Mesenchymal stem cell (in vitro differentiated cells and primary cell): ENCODE measurements around the gene MRTFA.
"Not testable (repeated sequence)": the region's sequence is repeated elsewhere in the genome, so short reads cannot be mapped to it uniquely, and the experiment has no call there.

Experiments used
- DNase-seq: peaks from one replicate; pipeline ENCODE4 v3.0.0-alpha.2; 2013
- H2AFZ ChIP-seq: one replicate; pipeline ENCODE4 v1.6.1; 2013; ENCODE audit warnings: low read depth, mild to moderate bottlenecking, control low read depth, inconsistent platforms, low read length, moderate library complexity
- H2AK5ac ChIP-seq: 2 replicates; pipeline ENCODE4 v1.6.1; 2013; ENCODE audit warnings: low read length, moderate library complexity, mild to moderate bottlenecking, inconsistent platforms; ENCODE audit not compliant: severe bottlenecking
- H2BK120ac ChIP-seq: one replicate; pipeline ENCODE4 v1.6.1; 2013; ENCODE audit warnings: low read depth, mild to moderate bottlenecking, inconsistent platforms, low read length, moderate library complexity
- H2BK12ac ChIP-seq, 2 experiments: one replicate each; pipeline ENCODE4 v1.6.1; 2013; ENCODE audit warnings: inconsistent platforms in 2 of 2, low read length in 2 of 2, mild to moderate bottlenecking in 2 of 2, moderate library complexity in 2 of 2, control low read depth in 1 of 2
- H2BK15ac ChIP-seq: one replicate; pipeline ENCODE4 v1.6.1; 2013; ENCODE audit warnings: mild to moderate bottlenecking, low read depth, inconsistent platforms; ENCODE audit not compliant: poor library complexity, severe bottlenecking
- H2BK5ac ChIP-seq: 2 replicates; pipeline ENCODE4 v1.6.1; 2013; ENCODE audit warnings: low read depth, mild to moderate bottlenecking, low read length, control low read depth, inconsistent platforms; ENCODE audit not compliant: poor library complexity, severe bottlenecking
- H3K14ac ChIP-seq, 2 experiments: one replicate each; pipeline ENCODE4 v1.6.1; 2013; ENCODE audit warnings: inconsistent platforms in 2 of 2, low read length in 2 of 2, control low read depth in 1 of 2, mild to moderate bottlenecking in 1 of 2, moderate library complexity in 1 of 2
- H3K18ac ChIP-seq, 2 experiments: one replicate each; pipeline ENCODE4 v1.6.1; 2013; ENCODE audit warnings: inconsistent platforms in 2 of 2, low read length in 2 of 2, control low read depth in 1 of 2, low read depth in 1 of 2, mild to moderate bottlenecking in 1 of 2
- H3K23ac ChIP-seq, 2 experiments: one replicate each; pipeline ENCODE4 v1.6.1; 2013; ENCODE audit warnings: inconsistent platforms in 2 of 2, low read length in 2 of 2, mild to moderate bottlenecking in 2 of 2, moderate library complexity in 2 of 2, control low read depth in 1 of 2
- H3K27ac ChIP-seq: 2 replicates; pipeline ENCODE4 v1.5.1; 2013; ENCODE audit warnings: mild to moderate bottlenecking, moderate library complexity, low read length, control low read depth, inconsistent platforms; ENCODE audit not compliant: poor library complexity, severe bottlenecking
- H3K27me3 ChIP-seq, 2 experiments: 2 replicates each; pipeline versions ENCODE4 v1.6.1 to v1.7.0; 2013; ENCODE audit warnings: low read length in 2 of 2, mild to moderate bottlenecking in 2 of 2, moderate library complexity in 2 of 2, control low read depth in 1 of 2, inconsistent platforms in 1 of 2; ENCODE audit not compliant: control insufficient read depth in 1 of 2, insufficient read depth in 1 of 2
- H3K36me3 ChIP-seq, 2 experiments: 2 replicates each; pipeline versions ENCODE4 v1.6.1 to v1.7.0; 2013; ENCODE audit warnings: low read length in 2 of 2, control low read depth in 1 of 2, inconsistent platforms in 1 of 2, low read depth in 1 of 2, mild to moderate bottlenecking in 1 of 2; ENCODE audit not compliant: insufficient read depth in 2 of 2, control insufficient read depth in 1 of 2
- H3K4ac ChIP-seq, 2 experiments: one replicate each; pipeline ENCODE4 v1.6.1; 2013; ENCODE audit warnings: inconsistent platforms in 2 of 2, low read length in 2 of 2, mild to moderate bottlenecking in 2 of 2, moderate library complexity in 2 of 2, control low read depth in 1 of 2, low read depth in 1 of 2
- H3K4me1 ChIP-seq: 2 replicates; pipeline ENCODE4 v1.6.1; 2013; ENCODE audit warnings: low read depth, low read length, control low read depth; ENCODE audit not compliant: control insufficient read depth, insufficient read depth
- H3K4me2 ChIP-seq: 2 replicates; pipeline ENCODE4 v1.6.1; 2013; ENCODE audit warnings: low read length, mild to moderate bottlenecking, inconsistent platforms; ENCODE audit not compliant: poor library complexity, severe bottlenecking
- H3K4me3 ChIP-seq, 2 experiments: 2 replicates each; pipeline versions ENCODE4 v1.5.1 to v1.7.0; 2013; ENCODE audit warnings: low read length in 2 of 2, mild to moderate bottlenecking in 2 of 2, control low read depth in 1 of 2, low read depth in 1 of 2; ENCODE audit not compliant: insufficient read depth in 1 of 2
- H3K79me1 ChIP-seq: replicated peaks from 2 replicates; pipeline ENCODE4 v1.6.1; 2013; ENCODE audit warnings: mild to moderate bottlenecking, control low read depth, low read length, inconsistent platforms; ENCODE audit not compliant: poor library complexity, severe bottlenecking
- H3K9ac ChIP-seq: 2 replicates; pipeline ENCODE4 v1.7.0; 2013; ENCODE audit warnings: mild to moderate bottlenecking, low read length, moderate library complexity
- H3K9me3 ChIP-seq: 2 replicates; pipeline ENCODE4 v1.7.0; 2013; ENCODE audit warnings: mild to moderate bottlenecking, low read length; ENCODE audit not compliant: control insufficient read depth
- H4K8ac ChIP-seq: one replicate; pipeline ENCODE4 v1.6.1; 2013; ENCODE audit warnings: inconsistent platforms, mild to moderate bottlenecking, low read length, moderate library complexity
- H4K91ac ChIP-seq: one replicate; pipeline ENCODE4 v1.6.1; 2013; ENCODE audit warnings: mild to moderate bottlenecking, low read length, inconsistent platforms
- WGBS: methylation state at CpG from one replicate; pipeline ENCODE4 v1.1.7; 2013; ENCODE audit warnings: mixed read lengths; 5-methylcytosine and 5-hydroxymethylcytosine counted together

Gene MRTFA

GRCh38 chr22:40385036-40385782 lies 251.3 kb downstream of the MRTFA start:
- Histone ChIP-seq H3K4ac (no peak overlapping the region), H3K4me3 (no peak overlapping the region), H2BK12ac (no peak overlapping the region), H2BK5ac (no peak overlapping the region), H4K91ac (no peak overlapping the region), H3K27me3 (no peaks in the 10 kb centered on the region), H3K9ac (peak overlapping the region; percentile 76), H3K23ac (no peak overlapping the region), H3K9me3 (no peaks in the 10 kb centered on the region), H3K79me1 (peaks cover 40% of the 10 kb centered on the region), H2AK5ac (no peak overlapping the region), H3K18ac (no peak overlapping the region), H3K14ac (no peak overlapping the region), H4K8ac (no peak overlapping the region), H2BK120ac (no peak overlapping the region), H3K27ac (no peak overlapping the region), H2BK15ac (no peak overlapping the region), H2AFZ (no peak overlapping the region), H3K4me1 (peaks cover 3% of the 10 kb centered on the region), H3K4me2 (no peak overlapping the region), H3K36me3 (peaks cover 0 to 5% of the 10 kb centered on the region in 2 experiments)
- 97% methylated on average over 10 of the region's 10 CpGs for WGBS
- no peak for DNase-seq

DNA sequence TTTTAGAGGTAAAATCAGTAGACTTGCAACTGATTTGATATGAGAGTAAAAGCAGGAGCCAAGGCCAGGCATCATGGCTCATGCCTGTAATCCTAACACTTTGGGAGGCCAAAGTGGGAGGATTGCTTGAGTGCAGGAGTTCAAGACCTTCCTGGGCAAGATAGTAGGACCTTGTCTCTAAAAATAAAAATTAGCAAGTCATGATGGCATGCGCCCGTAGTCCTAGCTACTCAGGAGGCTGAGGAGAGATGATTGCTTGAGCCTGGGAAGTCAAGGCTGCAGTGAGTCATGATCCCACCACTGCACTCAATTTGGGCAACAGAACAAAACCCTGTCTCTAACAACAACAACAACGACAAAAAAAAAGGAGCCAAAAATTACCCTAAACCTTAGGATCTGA lies 252.6 kb downstream of the MRTFA start:
- Histone ChIP-seq H3K4me2 (no peak overlapping the region), H3K4ac (no peak overlapping the region), H3K36me3 (peaks cover 0 to 5% of the 10 kb centered on the region in 2 experiments), H3K4me1 (peaks cover 3% of the 10 kb centered on the region), H2BK120ac (no peak overlapping the region), H3K14ac (no peak overlapping the region), H4K91ac (no peak overlapping the region), H3K18ac (no peak overlapping the region), H2BK15ac (no peak overlapping the region), H3K9ac (peak overlapping the region; percentile 76), H2AFZ (no peak overlapping the region), H4K8ac (no peak overlapping the region), H3K23ac (no peak overlapping the region), H3K27me3 (no peaks in the 10 kb centered on the region), H3K4me3 (no peak overlapping the region), H3K79me1 (peaks cover 41% of the 10 kb centered on the region), H2BK12ac (no peak overlapping the region), H2BK5ac (no peak overlapping the region), H3K27ac (no peak overlapping the region), H2AK5ac (no peak overlapping the region), H3K9me3 (no peaks in the 10 kb centered on the region)
- 56% methylated on average over 2 of the region's 3 CpGs for WGBS
- peak; percentile 82 for DNase-seq

DNA sequence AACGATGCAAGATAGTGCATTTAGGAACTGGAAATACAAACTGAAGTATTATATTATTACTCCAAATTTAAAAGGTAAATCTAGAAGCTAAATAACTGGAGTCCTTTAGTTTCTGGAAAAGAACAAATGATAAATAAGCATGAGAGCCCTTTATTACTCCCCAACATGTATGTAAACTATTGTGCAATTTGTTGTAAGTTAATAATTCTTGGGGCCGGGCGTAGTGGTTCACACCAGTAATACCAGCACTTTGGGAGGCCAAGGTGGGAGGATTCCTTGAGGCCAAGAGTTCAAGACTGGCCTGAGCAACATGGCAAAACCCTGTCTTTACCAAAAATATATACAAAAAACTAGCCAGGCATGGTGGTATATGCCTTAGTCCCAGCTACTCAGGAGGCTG lies 255.1 kb downstream of the MRTFA start:
- peaks cover 0 to 6% of the 10 kb centered on the region in 2 experiments for H3K36me3 ChIP-seq
- H3K4me3 ChIP-seq: no peak overlapping the region
- peaks cover 45% of the 10 kb centered on the region for H3K79me1 ChIP-seq
- H3K4me1 ChIP-seq: peaks cover 4% of the 10 kb centered on the region
- H4K8ac ChIP-seq: no peak overlapping the region
- DNase-seq: no peak
- H3K4me2 ChIP-seq: no peak overlapping the region
- H2BK12ac ChIP-seq: no peak overlapping the region
- H4K91ac ChIP-seq: no peak overlapping the region
- H2BK15ac ChIP-seq: no peak overlapping the region
- no peak overlapping the region for H3K4ac ChIP-seq
- H2BK5ac ChIP-seq: no peak overlapping the region
- no peak overlapping the region for H3K9ac ChIP-seq
- H3K14ac ChIP-seq: no peak overlapping the region
- H3K23ac ChIP-seq: no peak overlapping the region
- no peak overlapping the region for H3K27ac ChIP-seq
- no peak overlapping the region for H3K18ac ChIP-seq
- 100% methylated on average over 2 of the region's 3 CpGs for WGBS
- no peak overlapping the region for H2AK5ac ChIP-seq
- H3K9me3 ChIP-seq: no peaks in the 10 kb centered on the region
- H2BK120ac ChIP-seq: no peak overlapping the region
- no peaks in the 10 kb centered on the region for H3K27me3 ChIP-seq
- no peak overlapping the region for H2AFZ ChIP-seq

DNA sequence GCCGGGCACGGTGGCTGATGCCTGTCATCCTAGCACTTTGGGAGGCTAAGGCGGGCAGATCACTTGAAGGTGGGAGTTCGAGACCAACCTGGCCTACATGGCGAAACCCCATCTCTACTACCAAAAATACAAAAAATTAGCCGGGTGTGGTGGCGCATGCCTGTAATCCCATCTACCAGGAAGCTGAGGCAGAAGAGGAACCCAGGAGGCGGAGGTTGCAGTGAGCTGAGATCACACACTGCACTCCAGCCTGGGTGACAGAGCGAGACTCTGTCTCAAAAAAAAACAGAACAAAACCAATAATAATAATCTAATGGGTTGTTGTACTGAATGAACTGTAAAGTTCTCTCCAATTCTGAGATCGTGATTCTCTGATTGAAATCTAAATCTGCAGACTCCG lies 258.1 kb downstream of the MRTFA start:
- not testable (repeated sequence) for H3K4me3 ChIP-seq, H3K4me1 ChIP-seq, H2BK5ac ChIP-seq, H4K8ac ChIP-seq, H3K4ac ChIP-seq, H2BK12ac ChIP-seq, H3K27ac ChIP-seq, H3K27me3 ChIP-seq, H3K23ac ChIP-seq, H2BK15ac ChIP-seq, H2BK120ac ChIP-seq, H3K9me3 ChIP-seq, H4K91ac ChIP-seq, DNase-seq, H3K18ac ChIP-seq, H3K14ac ChIP-seq, H2AFZ ChIP-seq, H3K9ac ChIP-seq, H3K4me2 ChIP-seq, H2AK5ac ChIP-seq
- WGBS: 93% methylated on average over 9 of the region's 11 CpGs
- peaks cover 0 to 10% of the 10 kb centered on the region in 2 experiments for H3K36me3 ChIP-seq
- H3K79me1 ChIP-seq: peaks cover 47% of the 10 kb centered on the region
